K562 (cell line): ENCODE measurements around the gene LAPTM5. TPM values are rescaled to one million over a fixed set of nuclear protein-coding genes. Genes with fewer than 3 reads are reported as not detected.
A peak's percentile ranks its signal among the peaks of the same experiment; 100 is the strongest.

ENCODE experiments used
- E2F1 ChIP-seq: sonication (generic); formaldehyde crosslinking; IDR thresholded peaks from 2 replicates; pipeline ENCODE4 v1.8.1; 2023; ENCODE audit warnings: mild to moderate bottlenecking, missing genetic modification reagents, moderate library complexity
- MTA2 ChIP-seq: fragments of 450-650 bp; IDR thresholded peaks from 2 replicates; pipeline ENCODE4 v1.6.1; 2016; ENCODE audit warnings: low read depth
- NFE2 ChIP-seq: IDR thresholded peaks from 2 replicates; pipeline ENCODE4 v1.6.1; 2014; ENCODE audit warnings: antibody characterized with exemption, low read depth
- PYGO2 ChIP-seq: fragments of 450-650 bp; IDR thresholded peaks from 2 replicates; pipeline ENCODE4 v1.6.1; 2016; ENCODE audit warnings: mild to moderate bottlenecking, missing genetic modification characterization, moderate library complexity, missing compliant biosample characterization
- VEZF1 ChIP-seq: fragments of 200-800 bp; sonication (Bioruptor generic); IDR thresholded peaks from 2 replicates; pipeline ENCODE4 v1.6.1; 2017; ENCODE audit warnings: missing genetic modification characterization, missing compliant biosample characterization
- ZFP1 ChIP-seq: fragments of 450-650 bp; formaldehyde crosslinking; IDR thresholded peaks from 2 replicates; pipeline ENCODE4 v1.4.0; 2020; ENCODE audit warnings: mild to moderate bottlenecking, mixed read lengths
- ZFP36 ChIP-seq: fragments of 150-350 bp; IDR thresholded peaks from 2 replicates; pipeline ENCODE4 v1.6.1; 2018; ENCODE audit warnings: low read length, low read depth; ENCODE audit not compliant: partially characterized antibody
- ZKSCAN1 ChIP-seq: fragments of 150-350 bp; IDR thresholded peaks from 2 replicates; pipeline ENCODE4 v1.6.1; 2016; ENCODE audit warnings: low read depth, low read length
- polyA plus RNA-seq, 8 experiments: library from polyadenylated mRNA; depleted of rRNA in 4 of 8; stranded (reverse) in 5 of 8; unstranded in 3 of 8; fragments of >200 nt; fragmentation: Nextera tagmentation in 2 of 8; fragmentation: Illumina TruSeq in 1 of 8; extraction: Ambion mirVana in 2 of 8; extraction: Trizol in 1 of 8; gene quantifications; 2 replicates each; pipeline versions ENCODE4 v1.2.1 to v1.2.3, GENCODE V29; 2011 to 2014; ENCODE audit warnings: inconsistent platforms in 1 of 8, missing spikeins in 1 of 8
- total RNA-seq, 7 experiments: library from RNA; depleted of rRNA in 6 of 7; stranded (reverse); fragments of >200 nt in 6 of 7; fragmentation: Illumina TruSeq in 2 of 7; extraction: Trizol in 2 of 7; gene quantifications; 2 replicates each; pipeline versions ENCODE4 v1.2.1 to v1.2.3, GENCODE V29; 2011 to 2021; ENCODE audit warnings: low replicate concordance in 1 of 7

The LAPTM5 gene
- total and polyA plus RNA-seq, 9 of the 15 experiments (the other 6 are each of a cell fraction or from before 2014, with no cell fraction given), result 2.4 to 47.3 (median 20.3) TPM

- TF ChIP-seq ZFP36 (peak; percentile 41), NFE2 (no peak), ZFP1 (CRISPR knock-in tag) (no peak), MTA2 (no peak), PYGO2 (tag) (no peak), VEZF1 (CRISPR knock-in tag) (no peak), ZKSCAN1 (peak; percentile 94), E2F1 (CRISPR knock-in tag) (no peak)
- TF ChIP-seq, all 486 proteins: peak for 2
Measured at GRCh38 chr1:30745156-30745833, 12.3 kb downstream of the LAPTM5 start (continued).
